ENCODE results near the gene OSBPL10.

The OSBPL10 gene

GRCh38 chr3:32004113-32004765 lies 23.2 kb upstream of the OSBPL10 start:
- Histone ChIP-seq H3K23ac (ENCODE audit: low read length in 2 of 2) (no peak overlapping the region), H3K9ac (ENCODE audit: low read length) (no peak overlapping the region), H3K27ac (ENCODE audit: low read length, poor library complexity, severe bottlenecking) (no peak overlapping the region), H3K4me3 (ENCODE audit: insufficient read depth in 1 of 2, low read depth in 1 of 2, low read length in 2 of 2) (no peak overlapping the region), H2BK12ac (ENCODE audit: low read length in 2 of 2) (no peak overlapping the region), H3K4ac (ENCODE audit: low read depth in 1 of 2, low read length in 2 of 2) (no peak overlapping the region), H2BK15ac (ENCODE audit: low read depth, poor library complexity, severe bottlenecking) (no peak overlapping the region), H2BK120ac (ENCODE audit: low read depth, low read length) (no peak overlapping the region), H3K14ac (ENCODE audit: low read length in 2 of 2) (no peak overlapping the region), H3K4me2 (ENCODE audit: low read length, poor library complexity, severe bottlenecking) (no peak overlapping the region), H3K9me3 (ENCODE audit: control insufficient read depth, low read length) (peaks cover 5% of the 10 kb centered on the region), H2BK5ac (ENCODE audit: low read depth, low read length, poor library complexity, severe bottlenecking) (no peak overlapping the region), H2AK5ac (ENCODE audit: low read length, severe bottlenecking) (no peak overlapping the region), H4K8ac (ENCODE audit: low read length) (no peak overlapping the region), H2AFZ (ENCODE audit: low read depth, low read length) (no peak overlapping the region), H3K18ac (ENCODE audit: low read depth in 1 of 2, low read length in 2 of 2) (no peak overlapping the region), H4K91ac (ENCODE audit: low read length) (no peak overlapping the region), H3K27me3 (ENCODE audit: control insufficient read depth in 1 of 2, insufficient read depth in 1 of 2, low read length in 2 of 2) (peaks cover 8 to 14% of the 10 kb centered on the region in 2 experiments), H3K4me1 (ENCODE audit: control insufficient read depth, insufficient read depth, low read depth, low read length) (peaks cover 1% of the 10 kb centered on the region), H3K36me3 (ENCODE audit: control insufficient read depth in 1 of 2, insufficient read depth in 2 of 2, low read depth in 1 of 2, low read length in 2 of 2) (no peaks in the 10 kb centered on the region), H3K79me1 (replicated peaks; ENCODE audit: low read length, poor library complexity, severe bottlenecking) (no peaks in the 10 kb centered on the region)
- 96% methylated on average over 5 of the region's 5 CpGs for WGBS
- no peak for DNase-seq

GRCh38 chr3:32003380-32003779 lies 22.3 kb upstream of the OSBPL10 start:
- no peak overlapping the region for H2BK12ac ChIP-seq (ENCODE audit: low read length in 2 of 2)
- H2BK5ac ChIP-seq (ENCODE audit: low read depth, low read length, poor library complexity, severe bottlenecking), result no peak overlapping the region
- H3K23ac ChIP-seq (ENCODE audit: low read length in 2 of 2), result no peak overlapping the region
- no peak overlapping the region for H3K4me2 ChIP-seq (ENCODE audit: low read length, poor library complexity, severe bottlenecking)
- no peak overlapping the region for H3K4ac ChIP-seq (ENCODE audit: low read depth in 1 of 2, low read length in 2 of 2)
- peaks cover 1% of the 10 kb centered on the region for H3K4me1 ChIP-seq (ENCODE audit: control insufficient read depth, insufficient read depth, low read depth, low read length)
- H4K8ac ChIP-seq (ENCODE audit: low read length), result no peak overlapping the region
- H3K9me3 ChIP-seq (ENCODE audit: control insufficient read depth, low read length), result peaks cover 5% of the 10 kb centered on the region
- H3K36me3 ChIP-seq (ENCODE audit: control insufficient read depth in 1 of 2, insufficient read depth in 2 of 2, low read depth in 1 of 2, low read length in 2 of 2), result no peaks in the 10 kb centered on the region
- H3K4me3 ChIP-seq (ENCODE audit: insufficient read depth in 1 of 2, low read depth in 1 of 2, low read length in 2 of 2), result no peak overlapping the region
- H3K18ac ChIP-seq (ENCODE audit: low read depth in 1 of 2, low read length in 2 of 2), result no peak overlapping the region
- DNase-seq, result no peak
- H3K27me3 ChIP-seq (ENCODE audit: control insufficient read depth in 1 of 2, insufficient read depth in 1 of 2, low read length in 2 of 2), result peaks cover 8 to 14% of the 10 kb centered on the region in 2 experiments
- H4K91ac ChIP-seq (ENCODE audit: low read length), result no peak overlapping the region
- no peaks in the 10 kb centered on the region for H3K79me1 ChIP-seq (replicated peaks; ENCODE audit: low read length, poor library complexity, severe bottlenecking)
- H2AK5ac ChIP-seq (ENCODE audit: low read length, severe bottlenecking), result no peak overlapping the region
- H2BK120ac ChIP-seq (ENCODE audit: low read depth, low read length), result no peak overlapping the region
- no peak overlapping the region for H3K27ac ChIP-seq (ENCODE audit: low read length, poor library complexity, severe bottlenecking)
- H2AFZ ChIP-seq (ENCODE audit: low read depth, low read length), result no peak overlapping the region
- H3K14ac ChIP-seq (ENCODE audit: low read length in 2 of 2), result no peak overlapping the region
- no peak overlapping the region for H2BK15ac ChIP-seq (ENCODE audit: low read depth, poor library complexity, severe bottlenecking)
- WGBS, result 91% methylated on average over 3 of the region's 3 CpGs
- H3K9ac ChIP-seq (ENCODE audit: low read length), result no peak overlapping the region

GRCh38 chr3:32002561-32003368 lies 21.7 kb upstream of the OSBPL10 start:
- no peak overlapping the region for H2BK5ac ChIP-seq (ENCODE audit: low read depth, low read length, poor library complexity, severe bottlenecking)
- H3K36me3 ChIP-seq (ENCODE audit: control insufficient read depth in 1 of 2, insufficient read depth in 2 of 2, low read depth in 1 of 2, low read length in 2 of 2), result no peaks in the 10 kb centered on the region
- no peak overlapping the region for H3K18ac ChIP-seq (ENCODE audit: low read depth in 1 of 2, low read length in 2 of 2)
- H3K4ac ChIP-seq (ENCODE audit: low read depth in 1 of 2, low read length in 2 of 2), result no peak overlapping the region
- H3K14ac ChIP-seq (ENCODE audit: low read length in 2 of 2), result peak overlapping the region in 1 of 2 experiments; percentile 39
- H2BK15ac ChIP-seq (ENCODE audit: low read depth, poor library complexity, severe bottlenecking), result no peak overlapping the region
- H3K4me3 ChIP-seq (ENCODE audit: insufficient read depth in 1 of 2, low read depth in 1 of 2, low read length in 2 of 2), result no peak overlapping the region
- no peak overlapping the region for H3K9ac ChIP-seq (ENCODE audit: low read length)
- H2BK120ac ChIP-seq (ENCODE audit: low read depth, low read length), result no peak overlapping the region
- DNase-seq, result no peak
- no peak overlapping the region for H3K4me2 ChIP-seq (ENCODE audit: low read length, poor library complexity, severe bottlenecking)
- no peak overlapping the region for H2BK12ac ChIP-seq (ENCODE audit: low read length in 2 of 2)
- H2AK5ac ChIP-seq (ENCODE audit: low read length, severe bottlenecking), result no peak overlapping the region
- H3K23ac ChIP-seq (ENCODE audit: low read length in 2 of 2), result no peak overlapping the region
- no peak overlapping the region for H3K27ac ChIP-seq (ENCODE audit: low read length, poor library complexity, severe bottlenecking)
- no peak overlapping the region for H2AFZ ChIP-seq (ENCODE audit: low read depth, low read length)
- H3K9me3 ChIP-seq (ENCODE audit: control insufficient read depth, low read length), result peaks cover 5% of the 10 kb centered on the region
- peaks cover 8 to 14% of the 10 kb centered on the region in 2 experiments for H3K27me3 ChIP-seq (ENCODE audit: control insufficient read depth in 1 of 2, insufficient read depth in 1 of 2, low read length in 2 of 2)
- H3K4me1 ChIP-seq (ENCODE audit: control insufficient read depth, insufficient read depth, low read depth, low read length), result peaks cover 1% of the 10 kb centered on the region
- H4K91ac ChIP-seq (ENCODE audit: low read length), result no peak overlapping the region
- H4K8ac ChIP-seq (ENCODE audit: low read length), result peak overlapping the region; percentile 30
- WGBS, result 39% methylated on average over 4 of the region's 6 CpGs
- no peaks in the 10 kb centered on the region for H3K79me1 ChIP-seq (replicated peaks; ENCODE audit: low read length, poor library complexity, severe bottlenecking)

GRCh38 chr3:32000877-32001276 lies 19.8 kb upstream of the OSBPL10 start:
- Histone ChIP-seq H3K4me3 (ENCODE audit: insufficient read depth in 1 of 2, low read depth in 1 of 2, low read length in 2 of 2) (no peak overlapping the region), H3K4me1 (ENCODE audit: control insufficient read depth, insufficient read depth, low read depth, low read length) (peaks cover 1% of the 10 kb centered on the region), H2AFZ (ENCODE audit: low read depth, low read length) (no peak overlapping the region), H3K4ac (ENCODE audit: low read depth in 1 of 2, low read length in 2 of 2) (no peak overlapping the region), H2BK120ac (ENCODE audit: low read depth, low read length) (no peak overlapping the region), H2BK15ac (ENCODE audit: low read depth, poor library complexity, severe bottlenecking) (no peak overlapping the region), H3K23ac (ENCODE audit: low read length in 2 of 2) (no peak overlapping the region), H3K79me1 (replicated peaks; ENCODE audit: low read length, poor library complexity, severe bottlenecking) (no peaks in the 10 kb centered on the region), H3K9me3 (ENCODE audit: control insufficient read depth, low read length) (peaks cover 14% of the 10 kb centered on the region), H3K4me2 (ENCODE audit: low read length, poor library complexity, severe bottlenecking) (no peak overlapping the region), H3K14ac (ENCODE audit: low read length in 2 of 2) (no peak overlapping the region), H4K91ac (ENCODE audit: low read length) (no peak overlapping the region), H3K27ac (ENCODE audit: low read length, poor library complexity, severe bottlenecking) (no peak overlapping the region), H3K36me3 (ENCODE audit: control insufficient read depth in 1 of 2, insufficient read depth in 2 of 2, low read depth in 1 of 2, low read length in 2 of 2) (no peaks in the 10 kb centered on the region), H2BK12ac (ENCODE audit: low read length in 2 of 2) (no peak overlapping the region), H3K27me3 (ENCODE audit: control insufficient read depth in 1 of 2, insufficient read depth in 1 of 2, low read length in 2 of 2) (peaks cover 8 to 24% of the 10 kb centered on the region in 2 experiments), H3K9ac (ENCODE audit: low read length) (no peak overlapping the region), H3K18ac (ENCODE audit: low read depth in 1 of 2, low read length in 2 of 2) (no peak overlapping the region), H2BK5ac (ENCODE audit: low read depth, low read length, poor library complexity, severe bottlenecking) (no peak overlapping the region), H2AK5ac (ENCODE audit: low read length, severe bottlenecking) (no peak overlapping the region), H4K8ac (ENCODE audit: low read length) (no peak overlapping the region)
- 82% methylated on average over 3 of the region's 3 CpGs for WGBS
- DNase-seq, result no peak
